ENCODE measurements around the gene NDUFS7.

NDUFS7 gene

DNA sequence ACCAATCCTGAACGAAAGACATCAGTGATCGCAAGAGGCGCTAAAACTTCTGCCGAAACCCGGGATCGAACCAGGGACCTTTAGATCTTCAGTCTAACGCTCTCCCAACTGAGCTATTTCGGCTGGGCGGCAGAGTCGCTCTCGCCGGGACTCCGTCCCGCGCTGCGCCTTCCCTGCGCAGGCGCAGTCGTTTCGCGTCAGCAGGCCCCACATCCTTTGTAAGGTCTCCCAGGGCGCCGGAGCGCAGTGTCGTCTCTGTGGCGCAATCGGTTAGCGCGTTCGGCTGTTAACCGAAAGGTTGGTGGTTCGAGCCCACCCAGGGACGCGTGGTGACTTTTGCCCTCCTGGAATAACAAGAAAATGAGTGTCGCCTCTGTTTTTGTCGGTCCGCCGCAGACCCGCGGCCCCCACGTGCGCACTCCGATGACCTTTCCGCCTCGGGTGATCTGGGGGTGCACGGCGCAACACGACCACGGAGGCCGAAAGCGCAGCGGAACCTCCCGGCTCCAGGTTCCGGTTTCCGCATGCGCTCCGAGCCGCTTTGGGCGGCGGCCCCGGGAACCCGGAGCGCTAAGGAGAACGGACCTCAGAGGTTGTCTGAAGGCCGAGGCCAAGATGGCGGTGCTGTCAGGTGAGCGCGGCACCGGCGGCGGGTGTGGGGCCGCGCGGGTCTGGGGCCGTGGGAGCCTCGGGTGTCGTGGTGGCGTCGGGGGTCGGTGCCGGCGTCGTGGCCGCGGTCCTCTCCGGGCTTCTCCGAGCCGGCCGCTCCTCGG is at the start of gene NDUFS7:
Gene NDUFS7 (plus strand): TSS at position 596 of the 773 bp plus-strand sequence. CDS start 20 bp downstream, at position 616.
- peak; percentile 83 for FAIRE-seq

GRCh38 chr19:1336079-1336684 is 47.5 kb upstream of the NDUFS7 start:
- no peak for FAIRE-seq

DNA sequence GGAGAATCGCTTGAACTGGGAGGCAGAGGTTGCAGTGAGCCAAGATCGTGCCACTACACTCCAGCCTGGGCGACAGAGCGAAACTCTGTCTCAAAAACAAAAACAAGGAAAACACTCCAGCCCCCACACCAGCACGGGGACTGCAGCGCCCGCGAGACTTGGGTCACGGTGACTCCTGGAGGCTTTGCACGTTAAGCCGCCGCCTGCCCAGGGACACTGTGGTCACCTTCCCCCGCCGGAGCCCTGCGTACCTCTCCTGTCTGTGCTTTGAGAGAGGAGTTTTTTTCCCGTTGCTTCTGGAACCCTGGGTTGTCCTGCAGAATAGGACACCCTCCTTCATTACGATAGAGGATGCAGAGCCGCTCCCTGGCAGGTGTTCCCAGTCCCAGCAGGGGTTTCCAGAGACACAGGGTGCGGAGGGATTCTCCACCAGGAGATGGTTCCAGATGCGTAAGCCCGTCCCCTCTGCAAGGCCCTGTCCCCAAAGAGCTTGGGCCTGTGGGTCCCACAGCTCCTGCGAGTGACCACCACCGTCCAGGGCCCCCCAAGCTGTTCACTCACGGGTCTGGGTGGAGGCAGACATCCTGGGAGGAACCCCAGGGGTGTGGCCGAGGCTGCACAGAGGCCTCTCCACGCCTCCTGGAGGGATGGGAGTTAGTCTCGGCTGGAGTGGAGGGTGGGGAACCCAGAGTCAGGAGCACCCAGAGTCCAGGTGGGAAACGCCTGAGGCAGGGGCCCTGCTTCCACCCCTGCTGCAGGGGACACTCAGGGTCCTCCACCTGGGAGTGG is 42.8 kb upstream of the NDUFS7 start:
- no peak for FAIRE-seq

DNA sequence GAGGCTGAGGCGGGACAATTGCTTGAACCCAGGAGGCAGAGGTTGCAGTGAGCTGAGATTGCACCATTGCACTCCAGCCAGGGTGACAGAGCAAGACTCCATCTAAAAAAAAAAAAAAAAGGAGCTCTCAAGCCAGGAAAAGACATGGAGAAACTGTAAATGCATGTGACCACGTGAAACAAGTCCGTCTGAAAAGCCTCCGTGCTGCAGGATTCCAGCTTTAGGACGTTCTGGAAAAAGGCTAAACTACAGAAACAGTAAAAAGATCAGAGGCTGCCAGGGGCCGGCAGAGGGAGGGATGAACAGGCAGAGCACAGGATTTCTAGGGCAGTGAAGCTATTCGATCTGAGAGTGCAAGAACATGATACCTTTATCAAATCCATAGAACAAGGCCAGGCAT is 40.7 kb upstream of the NDUFS7 start:
- FAIRE-seq, result no peak

DNA sequence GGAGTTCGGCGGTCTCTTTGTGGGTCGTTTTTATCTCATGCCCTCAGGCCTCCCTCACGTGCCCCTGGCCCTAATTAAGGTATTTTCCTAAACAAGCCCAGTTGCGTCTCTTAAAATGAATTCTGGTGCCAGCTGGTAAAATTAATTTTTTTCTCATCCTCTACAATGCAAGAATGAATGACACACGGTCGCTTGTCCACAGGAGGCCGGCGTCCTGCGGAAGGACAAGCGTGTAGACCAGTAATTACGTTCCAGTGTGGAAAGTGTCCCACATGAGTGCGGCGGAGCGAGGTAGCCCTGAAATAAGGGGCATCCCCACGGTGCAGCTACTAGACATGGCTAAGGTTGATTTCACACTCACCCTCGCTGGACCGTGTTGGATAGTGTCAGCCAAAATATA is 34.5 kb upstream of the NDUFS7 start:
- FAIRE-seq, result no peak

- no peak for FAIRE-seq
These were observed 32.8 kb upstream of the NDUFS7 start for GRCh38 chr19:1350867-1351266.

- FAIRE-seq, result no peak
These were observed 32.3 kb upstream of the NDUFS7 start for GRCh38 chr19:1351381-1351851.

DNA sequence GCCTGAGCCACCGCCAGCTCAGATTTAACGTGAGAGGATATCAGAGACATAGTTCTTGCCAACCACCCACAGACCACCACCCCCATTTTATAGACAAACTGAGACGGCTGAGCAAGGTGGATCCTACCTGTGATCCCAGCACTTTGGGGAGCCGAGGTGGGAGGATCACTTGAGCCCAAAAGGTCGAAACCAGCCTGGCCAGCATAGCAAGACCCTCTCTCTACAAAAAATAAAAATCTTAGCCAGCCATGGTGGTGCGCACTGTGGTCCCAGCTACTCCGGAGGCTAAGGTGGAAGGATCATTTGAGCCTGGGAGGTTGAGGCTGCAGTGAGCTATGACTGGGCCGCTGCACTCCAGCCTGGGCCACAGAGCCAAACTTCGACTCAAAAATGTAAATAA is 30.6 kb upstream of the NDUFS7 start:
- FAIRE-seq, result no peak

GRCh38 chr19:1354970-1355567 is 28.6 kb upstream of the NDUFS7 start:
- FAIRE-seq, result no peak

DNA sequence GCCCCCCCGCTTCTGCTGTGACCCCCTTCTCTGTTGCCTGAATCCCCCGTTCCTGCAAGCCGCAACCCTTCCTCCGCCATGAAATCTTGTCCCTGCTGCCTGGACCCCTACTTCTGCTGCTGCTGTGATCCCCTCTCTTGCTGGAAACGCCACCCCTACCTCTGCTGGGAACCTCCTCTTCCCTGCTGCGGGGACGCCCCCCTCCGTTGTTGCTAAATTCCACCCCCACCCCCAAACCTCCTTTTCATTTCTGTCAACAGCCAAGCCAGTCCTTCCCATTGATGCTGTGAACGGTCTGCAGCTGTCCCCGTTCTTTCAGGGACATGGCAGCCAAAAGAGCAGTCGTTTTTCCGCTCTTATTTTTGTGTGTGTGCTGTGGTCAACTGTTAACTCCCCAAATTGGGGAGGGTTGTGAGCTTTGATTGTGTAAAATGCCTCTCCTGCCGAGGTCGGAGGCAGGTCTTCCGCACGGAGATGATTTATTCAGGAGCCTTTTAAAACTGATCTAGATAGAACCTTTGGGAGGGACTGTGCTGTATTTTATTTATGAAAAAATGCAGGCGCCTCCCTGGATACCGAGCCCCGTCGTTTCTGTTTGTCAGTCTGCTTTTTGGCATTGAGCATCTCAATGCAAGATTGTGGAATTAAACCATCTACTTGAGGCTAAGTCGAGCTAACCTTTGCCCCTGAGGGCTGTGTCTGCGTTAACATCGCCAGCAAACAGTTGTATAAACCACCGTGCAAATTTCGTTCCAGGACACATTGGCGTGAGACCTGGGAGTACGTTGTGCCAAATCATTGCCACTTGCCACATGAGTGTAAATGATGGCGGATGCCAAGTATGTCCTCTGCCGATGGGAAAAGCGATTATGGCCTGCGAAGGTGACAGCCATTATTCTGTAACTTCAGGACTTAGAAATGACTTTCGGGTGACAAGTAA is 27.9 kb upstream of the NDUFS7 start:
- no peak for FAIRE-seq

- FAIRE-seq, result no peak
These were observed 27.2 kb upstream of the NDUFS7 start for GRCh38 chr19:1356508-1356865.

DNA sequence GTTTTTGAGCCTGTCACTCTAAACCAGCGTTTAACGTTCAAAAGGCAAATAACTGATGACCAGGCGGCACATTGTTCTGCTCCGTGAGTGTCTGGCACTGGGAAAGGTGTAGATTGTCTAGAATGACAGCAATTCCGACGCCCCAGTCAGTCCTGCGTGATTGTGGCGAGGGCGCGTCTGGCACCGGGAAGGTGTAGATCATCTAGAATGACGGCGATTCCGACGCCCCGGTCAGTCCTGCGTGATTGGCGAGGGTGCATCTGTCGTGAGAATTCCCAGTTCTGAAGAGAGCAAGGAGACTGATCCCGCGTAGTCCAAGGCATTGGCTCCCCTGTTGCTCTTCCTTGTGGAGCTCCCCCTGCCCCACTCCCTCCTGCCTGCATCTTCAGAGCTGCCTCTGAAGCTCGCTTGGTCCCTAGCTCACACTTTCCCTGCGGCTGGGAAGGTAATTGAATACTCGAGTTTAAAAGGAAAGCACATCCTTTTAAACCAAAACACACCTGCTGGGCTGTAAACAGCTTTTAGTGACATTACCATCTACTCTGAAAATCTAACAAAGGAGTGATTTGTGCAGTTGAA is 26.1 kb upstream of the NDUFS7 start:
- FAIRE-seq, result no peak

DNA sequence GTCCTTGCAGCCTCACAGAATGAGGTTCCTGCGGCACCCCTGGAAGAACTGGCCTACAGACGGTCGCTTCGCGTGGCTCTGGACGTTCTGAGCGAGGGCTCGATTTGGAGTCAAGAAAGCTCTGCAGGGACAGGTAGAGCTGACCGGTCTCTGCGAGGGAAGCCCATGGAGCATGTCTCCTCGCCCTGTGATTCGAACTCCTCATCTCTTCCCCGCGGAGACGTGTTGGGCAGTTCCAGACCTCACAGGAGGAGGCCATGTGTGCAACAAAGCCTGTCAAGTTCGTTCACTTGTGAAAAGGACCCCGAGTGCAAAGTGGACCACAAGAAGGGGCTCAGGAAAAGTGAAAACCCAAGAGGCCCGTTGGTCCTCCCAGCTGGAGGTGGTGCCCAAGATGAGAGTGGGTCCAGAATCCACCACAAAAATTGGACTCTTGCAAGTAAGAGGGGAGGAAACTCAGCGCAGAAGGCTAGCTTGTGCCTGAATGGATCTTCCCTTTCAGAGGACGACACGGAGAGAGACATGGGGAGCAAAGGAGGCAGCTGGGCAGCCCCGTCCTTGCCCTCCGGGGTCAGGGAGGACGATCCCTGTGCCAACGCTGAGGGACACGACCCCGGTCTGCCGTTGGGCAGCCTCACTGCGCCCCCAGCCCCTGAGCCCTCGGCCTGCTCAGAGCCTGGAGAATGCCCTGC is 23.4 kb upstream of the NDUFS7 start:
- no peak for FAIRE-seq

GRCh38 chr19:1360818-1361461 is 22.8 kb upstream of the NDUFS7 start:
- FAIRE-seq, result no peak

DNA sequence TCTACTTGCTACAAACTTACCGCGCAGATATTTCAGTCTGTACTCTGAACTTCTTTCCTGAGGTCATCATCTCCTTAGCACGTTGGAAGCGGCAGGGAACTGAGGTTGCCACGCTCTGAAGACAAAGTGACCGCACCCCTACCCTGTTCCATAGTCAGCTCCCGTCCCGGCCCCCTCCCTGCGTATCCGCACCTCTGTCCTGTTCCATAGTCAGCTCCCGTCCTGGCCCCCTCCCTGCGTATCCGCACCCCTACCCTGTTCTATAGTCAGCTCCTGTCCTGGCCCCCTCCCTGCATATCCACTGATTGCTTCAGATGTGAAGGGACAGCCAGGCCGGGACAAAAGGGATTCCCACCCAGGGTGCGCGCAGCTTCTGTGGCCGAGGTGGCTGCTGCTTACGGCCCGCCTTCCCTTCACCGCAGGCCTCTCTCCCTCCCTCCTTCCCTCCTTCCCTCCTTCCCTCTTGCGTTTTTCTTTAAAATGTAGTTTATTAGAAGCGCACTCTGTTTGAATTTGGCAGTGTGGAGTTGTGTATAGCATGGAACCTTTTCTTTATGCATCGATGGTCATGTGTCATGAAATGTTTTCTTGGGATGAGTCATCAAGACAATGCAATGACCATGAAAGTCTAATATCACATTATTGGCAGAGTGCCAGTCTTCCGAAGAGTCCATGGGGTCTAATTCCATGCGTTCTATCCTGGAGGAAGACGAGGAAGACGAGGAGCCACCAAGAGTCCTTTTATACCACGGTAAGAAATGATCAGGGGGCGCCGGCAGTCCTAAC is 21.9 kb upstream of the NDUFS7 start:
- no peak for FAIRE-seq

GRCh38 chr19:1362387-1363257 is 21.1 kb upstream of the NDUFS7 start:
- FAIRE-seq, result no peak

DNA sequence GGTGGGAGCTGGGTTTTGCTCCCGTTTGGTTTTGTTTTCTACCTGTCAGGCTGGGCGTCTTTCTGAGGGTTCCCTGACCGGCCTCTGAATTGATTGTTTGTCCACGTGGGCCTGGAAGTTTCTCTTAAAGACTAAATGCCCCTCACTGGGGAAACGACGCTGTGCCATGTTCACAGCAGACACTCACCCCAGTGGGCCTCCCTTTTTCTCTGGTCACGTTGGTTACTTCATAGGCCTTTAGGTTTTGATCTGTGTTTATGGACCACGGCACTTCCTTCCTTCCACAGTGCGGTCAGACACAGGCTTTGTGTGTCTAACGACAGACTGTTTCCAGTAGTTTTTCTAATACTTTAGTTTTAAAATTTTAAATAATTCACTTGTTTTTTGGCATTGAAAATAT is 20.1 kb upstream of the NDUFS7 start:
- FAIRE-seq, result no peak

DNA sequence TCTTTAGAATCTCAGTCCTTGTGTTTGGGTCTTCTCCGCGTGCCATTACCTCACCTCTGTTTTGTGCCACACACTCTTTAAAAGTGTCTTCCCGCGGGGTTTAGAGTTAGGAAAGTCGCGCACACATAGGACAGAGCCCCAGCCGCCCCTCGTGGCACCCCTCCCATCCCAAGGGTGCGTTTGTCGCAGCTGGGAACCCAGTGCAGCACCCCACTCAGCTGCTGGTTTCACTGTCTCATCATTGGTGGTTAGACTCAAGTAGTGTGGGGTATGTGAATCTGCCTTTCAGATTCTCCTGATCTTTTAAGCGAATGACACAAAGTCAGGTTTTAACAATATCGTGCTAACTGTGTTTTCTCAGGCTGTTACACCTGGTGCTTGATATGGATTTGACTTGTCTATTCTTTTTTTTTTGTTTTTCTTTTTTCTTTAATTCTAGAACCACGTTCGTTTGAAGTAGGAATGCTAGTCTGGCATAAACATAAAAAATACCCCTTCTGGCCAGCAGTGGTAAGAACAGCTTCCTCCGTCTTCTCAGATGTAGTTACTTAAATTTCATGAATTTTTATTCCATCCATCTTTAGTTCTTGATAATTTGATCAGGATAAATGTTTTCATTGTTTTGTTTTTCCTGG is 19.5 kb upstream of the NDUFS7 start:
- FAIRE-seq, result peak; percentile 70
